Right lobe of liver (tissue), 6 donors: ENCODE results near the gene UQCC5. TPM values are rescaled to one million over a fixed set of nuclear protein-coding genes. Genes with fewer than 3 reads are reported as not detected.

Experiments used
- ATAC-seq, 4 donors: fragments of 200-7000 bp; cut with Tn5 transposase; one replicate each; pipeline ENCODE4 v1.9.1; 2020; ENCODE audit warnings: mild to moderate bottlenecking in 4 of 4, moderate library complexity in 4 of 4
- DNase-seq, 3 donors: peaks; one replicate each; pipeline ENCODE4 v3.0.0-alpha.2; 2020
- H3K27ac ChIP-seq, 3 donors: fragments of 200-600 bp; one replicate each; pipeline ENCODE4 v1.8.0; 2022
- H3K27me3 ChIP-seq, 2 donors: fragments of 200-600 bp; one replicate each; pipeline ENCODE4 v1.8.0; 2022
- H3K36me3 ChIP-seq, 4 donors: fragments of 200-600 bp; sonication (generic) in 1 of 4; one replicate each; pipeline versions ENCODE4 v1.5.1 to v1.8.0; 2017 to 2022; ENCODE audit warnings: control low read depth in 1 of 4
- H3K4me1 ChIP-seq, 4 donors: fragments of 200-600 bp; sonication (generic) in 1 of 4; one replicate each; pipeline versions ENCODE4 v1.5.1 to v1.8.0; 2017 to 2022; ENCODE audit warnings: control low read depth in 1 of 4
- H3K4me3 ChIP-seq, 3 donors: fragments of 200-600 bp; one replicate each; pipeline ENCODE4 v1.8.0; 2022
- H3K9me3 ChIP-seq, 4 donors: fragments of 200-600 bp; sonication (generic) in 1 of 4; one replicate each; pipeline versions ENCODE4 v1.5.1 to v1.8.0; 2017 to 2022; ENCODE audit warnings: control low read depth in 1 of 4
- CTCF ChIP-seq, 4 donors: fragments of 200-600 bp in 3 of 4; fragments of 450-650 bp in 1 of 4; IDR thresholded peaks; one replicate each; pipeline versions ENCODE4 v1.5.1 to v1.8.0; 2016 to 2022; ENCODE audit warnings: antibody characterized with exemption in 4 of 4, mild to moderate bottlenecking in 2 of 4
- POLR2A ChIP-seq: fragments of 450-650 bp; IDR thresholded peaks from one replicate; pipeline ENCODE4 v1.6.1; 2017; ENCODE audit warnings: antibody characterized with exemption, mild to moderate bottlenecking
- WGBS: methylation state at CpG from one replicate; pipeline ENCODE4 v1.1.6; 2018; ENCODE audit warnings: low coverage, low lambda C conversion rate; ENCODE audit not compliant: insufficient coverage; ENCODE audit errors: missing lambda C conversion rate; 5-methylcytosine and 5-hydroxymethylcytosine counted together
- intact Hi-C, 2 donors: fragments of 100-400 bp; cut with DNase I; formaldehyde crosslinking; loops; one replicate each; pipeline versions ENCODE4 v1.11.2 to v1.14.1; 2022
- total RNA-seq, 6 experiments: library from RNA; depleted of rRNA in 2 of 6; stranded (reverse); fragments of >200 nt in 2 of 6; fragmentation: NEBNext Ultra II Directional in 3 of 6; extraction: Animal tissue kit (Norgen Biotek cat#: 25700) in 3 of 6; gene quantifications; one replicate each; pipeline versions ENCODE4 v1.1.0 to v1.2.4, GENCODE V29; 2016 to 2023
- donor health status: DM: no; HTN: yes; CAD: no.
- donor health status: DM: no; HTN: no; CAD: no.
- donor health status: DM: no; HTN: no; CAD: no.
- donor health status: DM: no; HTN: yes; CAD: no.
- donor health status: DM: no; HTN: yes; CAD: no.

Gene UQCC5
- total RNA-seq, 6 experiments from 2014 or later, result 0.81 to 8.3 (median 4.3) TPM

GRCh38 chr3:52493232-52494017 is 43.0 kb upstream of the UQCC5 start:
- Histone ChIP-seq H3K4me1 (no peaks in the 10 kb centered on the region), H3K27me3 (no peaks in the 10 kb centered on the region), H3K9me3 (no peaks in the 10 kb centered on the region), H3K27ac (no peak overlapping the region), H3K4me3 (no peak overlapping the region), H3K36me3 (peaks cover 0 to 38% (median 11%) of the 10 kb centered on the region in 4 donors)
- DNase-seq (no peak), ATAC-seq (no peak)
- TF ChIP-seq CTCF (IDR thresholded peaks at IDR 0.05), result no peak
- no peak for TF ChIP-seq POLR2A
- WGBS, result no CpG with 5 or more reads among the region's 7 CpGs
- intact Hi-C loops, result no loop called here

- DNase-seq, result no peak
- no peak overlapping the region for H3K4me3 ChIP-seq
- no peaks in the 10 kb centered on the region for H3K4me1 ChIP-seq
- no peak for ATAC-seq
- H3K27ac ChIP-seq, result no peak overlapping the region
- 100% methylated on average over 2 of the region's 7 CpGs for WGBS
- no peaks in the 10 kb centered on the region for H3K27me3 ChIP-seq
- H3K9me3 ChIP-seq, result no peaks in the 10 kb centered on the region
- peaks cover 0 to 30% (median 7%) of the 10 kb centered on the region in 4 donors for H3K36me3 ChIP-seq
- intact Hi-C loops, result no loop called here
- no peak for TF ChIP-seq CTCF (IDR thresholded peaks at IDR 0.05)
- TF ChIP-seq POLR2A, result no peak
Measured at GRCh38 chr3:52494445-52494844, 42.0 kb upstream of the UQCC5 start.

GRCh38 chr3:52494886-52495495 is 41.4 kb upstream of the UQCC5 start, which contains the start of gene STAB1:
TSS of gene STAB1 (plus strand) at chr3:52495338. CDS start at chr3:52495414, 76 bp downstream.
- WGBS, result 51% methylated on average over 8 of the region's 25 CpGs
- H3K4me1 ChIP-seq, result no peaks in the 10 kb centered on the region

More at GRCh38 chr3:52494886-52495495, 41.4 kb upstream of the UQCC5 start, which contains the start of gene STAB1:
- Histone ChIP-seq H3K27ac (peak within 1 kb of the TSS; percentile 14 to 76 (median 40)), H3K9me3 (no peaks in the 10 kb centered on the region), H3K36me3 (peaks cover 0 to 25% (median 4%) of the 10 kb centered on the region in 4 donors), H3K4me3 (peak within 1 kb of the TSS; percentile 38 to 41 (median 40)), H3K27me3 (no peaks in the 10 kb centered on the region)
- ATAC-seq, result peak; percentile 57 to 63 (median 60)
- peak; percentile 67 to 79 (median 72) for DNase-seq
- TF ChIP-seq CTCF (IDR thresholded peaks at IDR 0.05) (no peak), POLR2A (peak; percentile 8)
- intact Hi-C loops, result no loop called here
